BJ (cell line): ENCODE measurements around the gene RPRML. TPM values are rescaled to one million over a fixed set of nuclear protein-coding genes. Genes with fewer than 3 reads are reported as not detected.

Experiments used
- CTCF ChIA-PET: fragments of 350-600 bp; formaldehyde crosslinking; extraction: SDS; loops from one replicate; lab custom pipeline; 2021; ENCODE audit warnings: antibody characterized with exemption, inconsistent platforms; lab: Yijun Ruan, JAX
- POLR2A ChIA-PET: fragments of 300-600 bp; sonication (Branson Sonifier 250); formaldehyde crosslinking; extraction: SDS; loops from one replicate; lab custom pipeline; 2021; ENCODE audit warnings: antibody characterized with exemption; lab: Charles Lee
- DNase-seq: peaks from one replicate; pipeline ENCODE4 v3.0.0-alpha.2; 2011; ENCODE audit warnings: low read depth
- H3K27me3 ChIP-seq: 2 replicates; pipeline ENCODE4 v1.6.0; 2011; ENCODE audit warnings: low read length; ENCODE audit not compliant: control insufficient read depth, insufficient read depth
- H3K36me3 ChIP-seq: 2 replicates; pipeline ENCODE4 v1.5.1; 2011; ENCODE audit warnings: low read length; ENCODE audit not compliant: control insufficient read depth, insufficient read depth
- H3K4me3 ChIP-seq: 2 replicates; pipeline ENCODE4 v1.5.1; 2011; ENCODE audit warnings: low read depth, mild to moderate bottlenecking, control low read depth, low read length
- polyA plus RNA-seq: library from polyadenylated mRNA; depleted of rRNA; stranded (reverse); fragments of >200 nt; gene quantifications from 2 replicates; pipeline ENCODE4 v1.2.3, GENCODE V29; 2011
- TF ChIP-seq, protein P1 (sequence below): IDR thresholded peaks from 2 replicates; pipeline ENCODE4 v1.5.1; 2011; ENCODE audit warnings: low read depth, mild to moderate bottlenecking, control low read depth, inconsistent platforms, low read length, moderate library complexity; ENCODE audit not compliant: insufficient read depth

The RPRML gene
- polyA plus RNA-seq, 1 experiment, result not detected

DNA sequence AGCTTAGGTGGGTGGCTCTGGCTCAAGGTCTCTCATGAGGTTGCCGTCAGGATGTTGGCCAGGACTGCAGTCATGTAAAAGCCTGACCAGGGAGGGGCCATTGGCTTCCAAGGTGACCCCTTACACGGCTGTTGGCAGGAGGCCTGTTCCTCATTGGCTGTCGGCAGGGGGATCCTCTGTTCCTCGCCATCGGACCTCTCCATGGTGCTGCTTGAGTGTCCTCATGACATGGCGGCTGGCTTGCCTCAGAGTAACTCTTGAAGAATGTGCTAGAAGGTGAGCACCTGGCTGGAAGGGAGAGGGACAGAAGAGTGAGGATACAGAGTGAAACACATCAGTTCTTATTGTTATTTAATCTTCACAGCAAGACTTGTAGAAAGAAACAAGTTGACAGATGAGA is 4.7 kb upstream of the RPRML start:
- Histone ChIP-seq H3K36me3 (no peaks in the 10 kb centered on the region), H3K4me3 (no peak overlapping the region), H3K27me3 (peaks cover 13% of the 10 kb centered on the region)
- POLR2A ChIA-PET, result no interaction called here
- CTCF ChIA-PET, result interaction anchor here (2.0 kb wide), 1 partner anchor 41 kb away, joined by 5 read pairs; no protein-coding TSS in a partner anchor
- TF ChIP-seq, protein P1, sequence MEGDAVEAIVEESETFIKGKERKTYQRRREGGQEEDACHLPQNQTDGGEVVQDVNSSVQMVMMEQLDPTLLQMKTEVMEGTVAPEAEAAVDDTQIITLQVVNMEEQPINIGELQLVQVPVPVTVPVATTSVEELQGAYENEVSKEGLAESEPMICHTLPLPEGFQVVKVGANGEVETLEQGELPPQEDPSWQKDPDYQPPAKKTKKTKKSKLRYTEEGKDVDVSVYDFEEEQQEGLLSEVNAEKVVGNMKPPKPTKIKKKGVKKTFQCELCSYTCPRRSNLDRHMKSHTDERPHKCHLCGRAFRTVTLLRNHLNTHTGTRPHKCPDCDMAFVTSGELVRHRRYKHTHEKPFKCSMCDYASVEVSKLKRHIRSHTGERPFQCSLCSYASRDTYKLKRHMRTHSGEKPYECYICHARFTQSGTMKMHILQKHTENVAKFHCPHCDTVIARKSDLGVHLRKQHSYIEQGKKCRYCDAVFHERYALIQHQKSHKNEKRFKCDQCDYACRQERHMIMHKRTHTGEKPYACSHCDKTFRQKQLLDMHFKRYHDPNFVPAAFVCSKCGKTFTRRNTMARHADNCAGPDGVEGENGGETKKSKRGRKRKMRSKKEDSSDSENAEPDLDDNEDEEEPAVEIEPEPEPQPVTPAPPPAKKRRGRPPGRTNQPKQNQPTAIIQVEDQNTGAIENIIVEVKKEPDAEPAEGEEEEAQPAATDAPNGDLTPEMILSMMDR, result no peak
- DNase-seq, result no peak

- CTCF ChIA-PET, result interaction anchor here (0.8 to 2.0 kb wide), 2 partner anchors 40 to 141 kb away, joined by 5 read pairs; no protein-coding TSS in a partner anchor
- TF ChIP-seq, protein P1, result no peak
- POLR2A ChIA-PET, result no interaction called here
- Histone ChIP-seq H3K36me3 (no peaks in the 10 kb centered on the region), H3K4me3 (no peak overlapping the region), H3K27me3 (peaks cover 20% of the 10 kb centered on the region)
- no peak for DNase-seq
These were observed 3.5 kb upstream of the RPRML start for GRCh38 chr17:46982577-46982976.

DNA sequence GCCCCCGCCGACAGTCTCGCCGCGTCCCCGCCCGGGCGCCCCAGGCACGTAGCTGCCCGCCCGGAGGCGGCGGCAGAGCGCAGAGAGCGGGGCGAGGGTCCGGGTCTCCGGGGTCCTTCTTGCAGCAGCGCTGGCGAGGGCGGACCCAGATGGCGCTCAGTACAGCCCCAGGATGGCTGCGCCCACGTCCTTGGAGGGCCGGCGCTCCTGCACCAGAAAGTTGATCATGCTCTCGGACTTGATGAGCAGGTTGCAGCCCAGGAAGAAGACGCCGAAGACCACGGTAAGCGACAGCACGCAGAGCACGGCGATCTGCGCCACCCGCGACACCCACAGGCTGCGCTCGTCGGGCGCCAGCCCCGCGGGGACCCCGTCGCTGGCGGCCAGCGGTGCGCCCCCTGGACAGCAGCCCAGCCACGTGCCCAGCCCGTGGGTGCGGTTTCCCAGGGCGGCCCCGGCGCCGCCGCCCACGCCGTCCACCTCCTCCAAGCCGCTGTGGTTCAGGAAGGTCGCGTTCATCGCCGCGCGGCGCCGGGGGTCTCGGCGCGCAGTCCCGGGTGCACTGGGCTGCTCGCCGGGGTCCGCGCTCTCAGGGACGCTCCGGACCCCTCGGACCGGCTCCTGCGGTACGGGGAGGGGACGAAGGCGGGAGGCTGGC is 435 bp downstream of the RPRML start:
- Histone ChIP-seq H3K27me3 (peaks cover 34% of the 10 kb centered on the region), H3K4me3 (peak overlapping the region; percentile 35), H3K36me3 (no peaks in the 10 kb centered on the region)
- DNase-seq, result no peak
- POLR2A ChIA-PET, result no interaction called here
- CTCF ChIA-PET, result no interaction called here
- TF ChIP-seq, protein P1, result no peak

DNA sequence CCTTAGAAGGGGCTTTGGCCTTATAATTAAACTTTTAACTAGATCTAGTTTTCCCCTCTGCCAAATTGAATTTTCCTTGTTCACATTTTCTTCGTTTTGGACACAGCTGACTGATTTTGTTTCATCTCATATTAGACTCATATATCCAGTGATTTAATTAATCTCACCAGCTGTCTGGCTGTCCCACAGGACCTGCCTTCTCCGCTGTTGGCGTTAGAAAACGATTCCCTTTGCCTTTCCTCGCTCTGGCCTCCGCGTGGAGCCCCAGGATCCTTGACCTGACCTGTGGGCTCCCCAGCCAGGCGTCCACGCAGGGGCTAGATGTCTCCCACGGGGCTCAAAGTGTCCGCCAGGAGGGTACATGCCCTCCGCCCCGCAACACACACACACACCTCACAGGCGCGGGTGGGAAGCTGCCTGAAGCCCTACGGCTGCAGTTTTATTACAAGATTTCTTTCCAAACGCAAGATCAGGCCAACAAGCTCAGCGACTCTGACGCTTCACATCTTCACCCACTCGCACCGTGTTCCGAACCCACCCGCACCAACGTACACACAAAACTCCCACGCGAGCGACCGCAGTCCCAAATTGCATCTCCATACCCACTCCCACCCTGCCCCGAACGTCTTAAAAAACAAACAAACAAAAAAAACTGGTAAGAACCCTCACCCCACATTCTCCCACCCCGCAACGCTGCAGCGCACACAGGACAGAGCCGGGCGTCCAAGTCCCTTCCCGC is 1.1 kb downstream of the RPRML start:
- ChIA-PET POLR2A (no interaction called here), CTCF (interaction anchor here (0.6 kb wide), 1 partner anchor 140 kb away, joined by 4 read pairs; no protein-coding TSS in a partner anchor)
- TF ChIP-seq, protein P1, result no peak
- DNase-seq, result no peak
- no peak overlapping the region; the same call in 1 of the 2 replicates for H3K4me3 ChIP-seq
- H3K27me3 ChIP-seq, result peaks cover 33% of the 10 kb centered on the region
- H3K36me3 ChIP-seq, result no peaks in the 10 kb centered on the region

- ChIA-PET CTCF (interaction anchor here (0.6 kb wide), 1 partner anchor 139 kb away, joined by 4 read pairs; no protein-coding TSS in a partner anchor), POLR2A (no interaction called here)
- no peak for DNase-seq
- TF ChIP-seq, protein P1, result peak; percentile 30; the same call in 1 of the 2 replicates
- H3K27me3 ChIP-seq, result peaks cover 35% of the 10 kb centered on the region
- no peak overlapping the region for H3K4me3 ChIP-seq
- H3K36me3 ChIP-seq, result no peaks in the 10 kb centered on the region
These were observed 1.7 kb downstream of the RPRML start for GRCh38 chr17:46977348-46977747.
